Activated T-cell treated with anti-CD3 and anti-CD28 coated beads, Interleukin-2, amount 50 U/mL, for 24 hours (primary cell): ENCODE results near the gene STXBP1.

ENCODE experiments used
- DNase-seq: peaks from one replicate; pipeline ENCODE4 v3.0.0-alpha.2; 2020
- H3K27ac Mint-ChIP-seq: 2 replicates; pipeline ENCODE4 v1.8.0; 2020; ENCODE audit warnings: mild to moderate bottlenecking, mixed read lengths
- H3K27me3 Mint-ChIP-seq: 2 replicates; pipeline ENCODE4 v1.8.0; 2020; ENCODE audit warnings: mixed read lengths
- H3K36me3 Mint-ChIP-seq: 2 replicates; pipeline ENCODE4 v1.8.0; 2020; ENCODE audit warnings: low read depth, mixed read lengths
- H3K4me1 Mint-ChIP-seq: 2 replicates; pipeline ENCODE4 v1.8.0; 2020; ENCODE audit warnings: low read depth, mixed read lengths
- H3K4me3 Mint-ChIP-seq: 2 replicates; pipeline ENCODE4 v1.8.0; 2020; ENCODE audit warnings: mild to moderate bottlenecking, moderate library complexity, mixed read lengths
- H3K9me3 Mint-ChIP-seq: 2 replicates; pipeline ENCODE4 v1.8.0; 2020; ENCODE audit warnings: mixed read lengths

Gene STXBP1

GRCh38 chr9:127647451-127647850 lies 35.4 kb downstream of the STXBP1 start:
- Mint-ChIP-seq H3K4me3 (no peak overlapping the region), H3K36me3 (no peaks in the 10 kb centered on the region), H3K27ac (no peak overlapping the region), H3K4me1 (no peaks in the 10 kb centered on the region), H3K9me3 (no peaks in the 10 kb centered on the region), H3K27me3 (no peaks in the 10 kb centered on the region)
- DNase-seq = no peak

- Mint-ChIP-seq H3K9me3 (no peaks in the 10 kb centered on the region), H3K36me3 (no peaks in the 10 kb centered on the region), H3K4me1 (no peaks in the 10 kb centered on the region), H3K27me3 (no peaks in the 10 kb centered on the region), H3K27ac (no peak overlapping the region), H3K4me3 (no peak overlapping the region)
- no peak for DNase-seq
These were observed 38.4 kb downstream of the STXBP1 start for GRCh38 chr9:127650518-127650917.

GRCh38 chr9:127651697-127652610 lies 39.9 kb downstream of the STXBP1 start:
- H3K27ac Mint-ChIP-seq = no peak overlapping the region
- H3K27me3 Mint-ChIP-seq = no peaks in the 10 kb centered on the region
- H3K4me3 Mint-ChIP-seq = no peak overlapping the region
- no peaks in the 10 kb centered on the region for H3K36me3 Mint-ChIP-seq
- H3K4me1 Mint-ChIP-seq = no peaks in the 10 kb centered on the region
- no peak for DNase-seq
- H3K9me3 Mint-ChIP-seq = no peaks in the 10 kb centered on the region

GRCh38 chr9:127652733-127653132 lies 40.7 kb downstream of the STXBP1 start:
- H3K27ac Mint-ChIP-seq = no peak overlapping the region
- no peak for DNase-seq
- no peaks in the 10 kb centered on the region for H3K27me3 Mint-ChIP-seq
- no peak overlapping the region for H3K4me3 Mint-ChIP-seq
- no peaks in the 10 kb centered on the region for H3K4me1 Mint-ChIP-seq
- no peaks in the 10 kb centered on the region for H3K9me3 Mint-ChIP-seq
- H3K36me3 Mint-ChIP-seq = no peaks in the 10 kb centered on the region

- Mint-ChIP-seq H3K4me3 (no peak overlapping the region), H3K27ac (no peak overlapping the region), H3K27me3 (no peaks in the 10 kb centered on the region), H3K4me1 (no peaks in the 10 kb centered on the region), H3K9me3 (no peaks in the 10 kb centered on the region), H3K36me3 (no peaks in the 10 kb centered on the region)
- no peak for DNase-seq
These were observed 42.5 kb downstream of the STXBP1 start for GRCh38 chr9:127654619-127655018.

- Mint-ChIP-seq H3K9me3 (no peaks in the 10 kb centered on the region), H3K4me3 (no peak overlapping the region), H3K27ac (no peak overlapping the region), H3K4me1 (no peaks in the 10 kb centered on the region), H3K36me3 (peaks cover 16% of the 10 kb centered on the region), H3K27me3 (no peaks in the 10 kb centered on the region)
- no peak for DNase-seq
These were observed 46.4 kb downstream of the STXBP1 start for GRCh38 chr9:127658428-127658827.

- no peak overlapping the region for H3K4me3 Mint-ChIP-seq
- no peak overlapping the region for H3K27ac Mint-ChIP-seq
- H3K36me3 Mint-ChIP-seq = peaks cover 23% of the 10 kb centered on the region
- H3K9me3 Mint-ChIP-seq = no peaks in the 10 kb centered on the region
- no peak for DNase-seq
- H3K4me1 Mint-ChIP-seq = no peaks in the 10 kb centered on the region
- no peaks in the 10 kb centered on the region for H3K27me3 Mint-ChIP-seq
These were observed 49.0 kb downstream of the STXBP1 start for GRCh38 chr9:127660886-127661741.

GRCh38 chr9:127662617-127663016 lies 50.5 kb downstream of the STXBP1 start:
- Mint-ChIP-seq H3K4me3 (no peak overlapping the region), H3K9me3 (no peaks in the 10 kb centered on the region), H3K27me3 (no peaks in the 10 kb centered on the region), H3K27ac (no peak overlapping the region), H3K4me1 (no peaks in the 10 kb centered on the region), H3K36me3 (peaks cover 23% of the 10 kb centered on the region)
- DNase-seq = no peak

- H3K27me3 Mint-ChIP-seq = no peaks in the 10 kb centered on the region
- no peaks in the 10 kb centered on the region for H3K9me3 Mint-ChIP-seq
- H3K27ac Mint-ChIP-seq = no peak overlapping the region
- H3K4me1 Mint-ChIP-seq = no peaks in the 10 kb centered on the region
- peaks cover 23% of the 10 kb centered on the region for H3K36me3 Mint-ChIP-seq
- H3K4me3 Mint-ChIP-seq = no peak overlapping the region
- no peak for DNase-seq
These were observed 52.2 kb downstream of the STXBP1 start for GRCh38 chr9:127664324-127664677.

GRCh38 chr9:127664678-127665507 lies 52.8 kb downstream of the STXBP1 start:
- no peaks in the 10 kb centered on the region for H3K9me3 Mint-ChIP-seq
- no peak overlapping the region for H3K4me3 Mint-ChIP-seq
- DNase-seq = no peak
- no peak overlapping the region for H3K27ac Mint-ChIP-seq
- H3K4me1 Mint-ChIP-seq = no peaks in the 10 kb centered on the region
- H3K27me3 Mint-ChIP-seq = no peaks in the 10 kb centered on the region
- peaks cover 21% of the 10 kb centered on the region for H3K36me3 Mint-ChIP-seq

- DNase-seq = no peak
- no peaks in the 10 kb centered on the region for H3K4me1 Mint-ChIP-seq
- H3K9me3 Mint-ChIP-seq = no peaks in the 10 kb centered on the region
- no peaks in the 10 kb centered on the region for H3K27me3 Mint-ChIP-seq
- no peak overlapping the region for H3K27ac Mint-ChIP-seq
- peaks cover 21% of the 10 kb centered on the region for H3K36me3 Mint-ChIP-seq
- H3K4me3 Mint-ChIP-seq = no peak overlapping the region
These were observed 55.2 kb downstream of the STXBP1 start for GRCh38 chr9:127667127-127667844.

- Mint-ChIP-seq H3K9me3 (no peaks in the 10 kb centered on the region), H3K27ac (no peak overlapping the region), H3K4me3 (no peak overlapping the region), H3K4me1 (no peaks in the 10 kb centered on the region), H3K27me3 (no peaks in the 10 kb centered on the region), H3K36me3 (peaks cover 18% of the 10 kb centered on the region)
- DNase-seq = no peak
These were observed 55.8 kb downstream of the STXBP1 start for GRCh38 chr9:127667906-127668305.

GRCh38 chr9:127673234-127673633 lies 61.2 kb downstream of the STXBP1 start:
- no peak for DNase-seq
- Mint-ChIP-seq H3K9me3 (no peaks in the 10 kb centered on the region), H3K27me3 (no peaks in the 10 kb centered on the region), H3K27ac (no peak overlapping the region), H3K4me1 (no peaks in the 10 kb centered on the region), H3K4me3 (no peak overlapping the region), H3K36me3 (peaks cover 16% of the 10 kb centered on the region)

- Mint-ChIP-seq H3K27me3 (no peaks in the 10 kb centered on the region), H3K9me3 (no peaks in the 10 kb centered on the region), H3K36me3 (peaks cover 25% of the 10 kb centered on the region), H3K4me1 (no peaks in the 10 kb centered on the region), H3K27ac (no peak overlapping the region), H3K4me3 (no peak overlapping the region)
- no peak for DNase-seq
These were observed 64.6 kb downstream of the STXBP1 start for GRCh38 chr9:127676638-127677037.
